ENCODE measurements around the gene ADAMTS2.

Gene ADAMTS2

DNA sequence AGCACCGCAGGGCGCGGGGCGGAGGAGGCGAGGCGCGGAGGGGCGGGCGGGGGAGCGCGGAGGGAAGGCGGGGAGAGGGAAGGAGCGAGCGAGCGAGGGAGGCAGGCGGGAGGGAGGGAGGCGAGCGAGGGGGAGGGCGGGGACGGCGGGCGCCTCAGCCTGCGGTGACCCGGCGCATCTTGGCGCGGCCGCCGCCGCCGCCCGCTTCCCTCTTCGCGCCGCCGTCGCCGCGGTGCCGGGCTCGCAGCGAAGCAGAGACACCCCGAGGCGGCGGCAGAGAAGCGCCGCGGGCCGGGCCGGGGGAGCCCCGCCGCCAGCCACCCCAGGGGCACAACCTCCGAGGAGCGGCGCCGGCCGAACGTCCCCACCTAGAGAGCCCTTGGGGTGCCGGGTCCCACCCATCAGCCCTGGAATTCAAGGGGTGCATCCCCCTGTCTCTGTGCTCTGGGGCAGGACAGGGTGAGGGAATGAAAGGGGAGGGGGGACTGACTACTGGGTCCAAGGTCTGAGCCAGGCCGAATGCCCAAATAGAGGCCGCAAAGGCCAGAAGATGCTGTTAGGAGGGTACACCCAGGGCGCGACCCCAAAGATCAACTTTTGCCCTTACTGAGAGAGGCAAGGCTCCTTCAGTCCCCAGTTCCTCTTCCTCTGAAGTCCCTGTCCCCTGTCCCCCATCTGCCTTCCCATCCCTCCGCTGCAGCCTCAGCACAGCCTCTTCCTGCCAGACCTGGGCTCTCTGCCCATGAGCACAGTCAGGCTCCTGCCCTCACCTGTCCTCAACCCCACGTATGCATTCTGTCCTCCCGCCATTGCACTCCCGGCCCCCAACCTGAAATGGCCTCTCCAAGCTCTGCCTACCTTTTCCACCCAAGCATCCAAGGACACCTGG is at the start of gene ADAMTS2:
Gene ADAMTS2 (minus strand): TSS at position 29 of the 889 bp plus-strand sequence. CDS start 133 bp downstream, outside the sequence.
- DNase-seq (ENCODE audit: low read depth) = no peak

DNA sequence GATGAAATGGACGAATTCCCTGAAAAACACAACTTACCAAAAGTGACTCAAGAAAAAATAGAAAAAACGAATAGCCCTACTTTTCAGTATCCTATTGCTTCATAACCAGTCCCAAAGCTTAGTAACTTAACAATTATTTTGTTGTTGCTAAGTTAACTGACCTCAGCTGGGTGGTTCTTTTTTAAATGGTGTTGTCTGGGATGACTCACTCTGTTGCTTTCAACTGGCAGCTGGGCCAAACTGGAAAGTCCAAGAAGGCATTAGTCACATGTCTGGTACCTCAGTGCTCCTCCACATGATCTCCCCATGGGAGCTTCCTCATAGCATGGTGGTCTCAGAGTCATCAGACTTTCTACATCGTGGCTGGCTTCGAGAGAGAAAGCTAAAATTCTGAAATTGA is 47.8 kb upstream of the ADAMTS2 start:
- no peak for DNase-seq (ENCODE audit: low read depth)

DNA sequence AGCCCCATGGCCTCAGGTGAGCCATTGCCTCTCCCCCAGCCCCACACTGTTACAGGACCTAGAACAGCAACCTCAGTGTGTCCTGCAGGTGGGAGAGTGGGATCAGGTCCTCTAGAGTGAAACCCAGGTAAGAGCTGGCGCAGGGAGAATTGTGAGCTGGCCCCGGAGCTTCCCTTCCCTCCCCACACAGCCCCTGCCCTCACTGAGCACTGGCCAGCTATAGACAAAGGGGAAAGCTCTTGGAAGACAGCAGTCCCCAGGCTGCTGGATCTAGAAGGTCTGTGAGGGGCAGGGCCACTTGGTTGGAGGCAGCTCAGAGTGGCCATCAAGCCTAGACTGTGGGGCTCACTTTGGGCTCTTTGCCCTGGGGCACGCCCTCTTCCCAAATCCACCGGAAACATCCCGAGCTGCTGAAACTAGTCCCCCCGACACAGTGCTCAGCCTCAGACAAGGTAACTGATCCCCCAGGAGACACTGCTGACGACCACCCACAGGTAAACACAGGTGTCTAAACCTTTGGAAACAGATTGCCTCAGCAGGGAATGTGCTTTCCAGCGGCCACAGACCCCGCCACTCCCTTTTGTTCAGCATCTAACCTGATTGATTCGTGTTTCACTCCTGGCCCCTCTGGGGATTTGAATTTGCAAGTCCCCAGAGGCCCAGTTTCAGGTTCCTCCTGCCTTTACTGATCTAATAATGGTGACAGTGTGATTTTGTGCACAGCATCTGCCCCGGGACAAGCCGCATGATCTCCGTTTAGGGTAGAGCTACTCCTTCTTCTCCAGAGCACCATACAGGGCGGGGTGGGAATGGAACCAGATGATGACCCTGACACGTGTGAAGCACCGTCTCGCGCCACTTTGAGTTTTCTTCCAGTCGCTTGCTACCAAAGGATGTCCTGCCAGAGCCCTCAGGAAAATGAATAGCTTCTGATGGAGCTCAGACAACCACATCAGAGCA is 42.2 kb upstream of the ADAMTS2 start:
- no peak for DNase-seq (ENCODE audit: low read depth)

DNA sequence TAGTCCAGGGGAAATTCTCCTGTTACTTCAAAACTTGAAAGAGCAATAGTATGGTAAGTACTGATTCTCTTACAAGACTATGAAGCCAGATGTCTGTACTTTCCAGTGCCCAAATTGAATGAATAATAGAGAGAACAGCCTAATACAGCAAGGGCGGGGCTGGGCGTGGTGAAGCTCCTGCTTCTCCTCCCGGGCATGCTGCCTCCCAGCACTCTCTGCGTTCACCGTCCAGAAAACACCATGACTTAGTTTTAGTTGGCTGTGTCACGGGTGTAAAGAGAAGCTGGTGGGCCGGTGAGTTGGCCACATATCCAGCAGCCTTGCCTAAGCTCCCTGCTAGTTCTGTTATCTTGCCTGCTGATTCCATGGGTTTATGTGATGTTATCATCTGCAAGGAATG is 40.7 kb upstream of the ADAMTS2 start:
- DNase-seq (ENCODE audit: low read depth) = no peak

DNA sequence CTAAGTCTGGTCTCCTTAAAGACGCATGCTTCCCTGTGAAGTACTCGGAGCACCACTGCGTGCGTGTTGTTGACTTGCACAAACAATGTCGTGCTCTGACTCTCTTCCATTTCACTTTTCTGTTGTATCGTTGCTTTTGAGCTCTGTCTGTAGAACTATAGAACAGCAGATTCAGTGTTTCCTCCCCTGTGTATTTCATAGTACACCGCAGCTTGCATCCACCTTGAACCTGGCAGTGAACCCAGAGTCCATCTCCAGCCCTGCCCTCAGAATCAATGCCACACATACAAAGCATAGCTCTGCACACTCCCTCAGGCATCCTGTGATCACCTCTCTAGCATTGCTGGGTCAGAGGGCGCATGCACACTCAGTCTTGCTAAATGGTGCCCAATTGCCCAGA is 37.2 kb upstream of the ADAMTS2 start:
- no peak for DNase-seq (ENCODE audit: low read depth)

DNA sequence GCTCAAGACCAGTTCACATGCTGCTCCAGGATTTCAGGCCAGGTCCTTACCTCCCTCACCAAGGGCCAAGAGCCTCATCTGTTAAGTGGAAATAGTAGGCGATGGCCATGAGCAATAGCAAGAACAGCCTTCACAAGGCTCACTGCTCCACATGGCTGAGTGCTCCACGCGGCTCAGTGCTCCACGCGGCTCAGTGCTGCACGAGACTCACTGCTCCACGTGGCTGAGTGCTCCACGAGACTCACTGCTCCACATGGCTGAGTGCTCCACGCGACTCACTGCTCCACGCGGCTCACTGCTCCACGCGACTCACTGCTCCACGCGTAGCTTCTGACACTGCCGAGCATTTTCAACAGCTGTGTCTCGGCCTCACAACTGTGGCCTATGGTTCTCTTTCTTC is 36.4 kb upstream of the ADAMTS2 start:
- no peak for DNase-seq (ENCODE audit: low read depth)

DNA sequence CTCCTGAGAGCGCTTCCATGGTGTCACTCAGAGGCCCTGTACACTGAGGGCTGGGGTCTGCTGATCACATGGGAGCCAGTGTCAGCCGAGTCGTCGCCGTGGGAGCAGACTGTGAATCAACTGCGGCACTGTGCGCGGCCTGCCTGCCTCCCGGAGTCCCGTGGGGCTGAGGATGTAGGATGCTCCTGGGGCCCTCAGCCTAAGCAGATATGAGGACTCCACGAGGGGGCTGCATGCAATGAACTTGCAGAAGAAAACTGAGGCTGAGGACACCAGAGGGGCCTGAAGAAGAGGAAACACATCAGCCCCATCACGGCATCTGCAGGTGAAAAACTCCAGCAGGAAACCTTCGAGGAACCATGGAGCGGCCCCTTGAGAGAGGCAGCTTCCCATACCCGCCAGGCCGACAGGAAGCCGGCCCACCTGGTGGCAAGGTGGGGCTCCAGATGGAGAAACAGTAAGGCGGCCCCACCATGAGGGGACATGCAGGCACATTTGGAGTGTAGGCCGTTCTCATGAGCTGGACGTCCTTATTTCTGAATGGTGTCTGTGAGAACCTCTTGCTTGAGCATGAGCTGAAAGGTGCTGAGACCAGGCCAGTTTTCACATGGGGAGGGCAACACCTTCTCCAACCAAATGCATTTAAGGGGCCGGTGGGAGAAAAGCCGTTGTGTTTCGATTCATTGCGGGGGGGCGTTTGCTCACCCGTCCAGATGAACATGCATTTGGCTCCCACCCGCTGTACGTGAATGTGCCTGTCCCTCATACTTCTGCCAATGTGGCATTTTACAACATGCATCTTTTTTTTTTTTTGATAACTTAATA is 35.2 kb upstream of the ADAMTS2 start:
- no peak for DNase-seq (ENCODE audit: low read depth)

DNA sequence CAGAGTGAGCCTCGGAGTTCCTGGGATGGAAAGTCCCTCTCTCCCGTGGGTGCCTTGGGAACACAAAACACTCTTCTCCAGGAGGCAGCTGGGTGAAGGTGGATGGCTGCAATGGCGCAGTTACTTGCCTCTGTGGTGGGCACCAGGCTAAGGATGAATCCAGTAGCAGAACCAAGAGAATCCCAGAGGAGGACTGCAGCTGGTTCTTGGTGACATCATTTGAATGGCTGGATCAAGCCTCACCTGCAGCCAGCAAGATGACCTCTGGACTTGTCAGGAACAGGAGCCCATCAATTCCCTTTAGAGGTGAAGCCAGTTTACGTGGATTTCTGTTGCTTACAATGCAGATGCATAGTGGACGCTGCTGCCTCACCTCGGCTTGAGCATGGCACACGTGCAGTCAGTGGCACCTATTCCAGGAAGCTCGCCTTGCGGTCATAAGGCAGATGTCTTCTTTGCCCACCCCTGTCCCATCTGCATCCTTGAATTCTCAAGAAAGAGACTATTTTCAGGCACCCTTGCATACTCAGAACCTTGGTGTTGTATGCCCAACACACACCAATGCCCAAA is 34.1 kb upstream of the ADAMTS2 start:
- DNase-seq (ENCODE audit: low read depth) = no peak

DNA sequence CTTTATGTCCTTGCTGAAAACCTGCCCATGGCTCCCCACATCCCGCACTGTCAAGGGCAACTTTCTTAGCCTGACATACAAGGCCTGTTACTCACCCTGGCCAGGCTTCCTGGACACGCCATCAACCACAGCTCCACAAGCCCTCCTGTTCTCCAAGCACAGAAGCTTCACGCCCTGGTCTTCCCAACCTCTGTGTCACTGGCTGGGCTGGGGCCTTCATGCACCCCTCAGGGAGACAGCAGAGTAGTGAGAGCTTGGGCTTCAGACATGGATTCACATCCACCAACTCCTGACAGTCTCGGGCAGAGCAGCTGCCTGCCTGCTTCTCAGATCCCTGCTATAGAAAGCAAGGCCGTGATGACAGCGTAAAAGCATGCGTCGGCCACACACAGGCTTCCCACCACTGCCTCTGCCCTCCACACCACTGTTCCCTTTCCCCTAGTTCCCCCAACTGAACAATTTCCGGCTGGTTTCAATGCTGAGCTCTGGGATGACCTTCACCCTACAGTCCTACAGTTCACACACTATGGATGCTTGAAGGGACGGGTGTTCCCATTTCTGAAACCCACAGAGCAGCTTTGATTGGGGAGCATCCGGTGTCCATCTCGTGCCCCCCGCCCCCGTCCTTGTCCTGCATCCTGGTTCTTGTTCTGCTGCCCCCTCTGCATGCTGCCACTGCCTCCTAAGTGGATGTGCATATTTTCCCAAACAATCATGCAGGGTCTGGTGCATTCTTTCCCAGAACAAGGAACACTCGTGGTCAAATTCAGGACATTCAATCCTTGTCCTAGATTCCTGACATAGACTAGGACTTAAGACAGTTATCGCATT is 33.4 kb upstream of the ADAMTS2 start:
- no peak for DNase-seq (ENCODE audit: low read depth)

DNA sequence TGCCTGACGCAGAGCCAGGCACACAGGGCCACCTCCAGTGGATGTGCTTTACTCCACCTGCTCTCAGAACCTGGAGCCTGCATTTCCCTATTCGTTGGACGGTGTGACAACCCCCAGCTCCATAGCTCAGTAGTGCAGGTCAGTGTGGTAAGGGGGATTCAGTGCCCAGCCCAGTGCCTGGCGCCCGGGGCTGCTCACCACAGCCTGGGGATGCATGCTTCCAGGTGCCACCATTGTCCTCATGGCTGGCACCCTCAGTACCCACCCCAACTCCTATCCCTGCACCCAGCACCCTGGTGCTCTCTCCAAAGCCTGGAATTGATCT is 32.8 kb upstream of the ADAMTS2 start:
- DNase-seq (ENCODE audit: low read depth) = no peak

DNA sequence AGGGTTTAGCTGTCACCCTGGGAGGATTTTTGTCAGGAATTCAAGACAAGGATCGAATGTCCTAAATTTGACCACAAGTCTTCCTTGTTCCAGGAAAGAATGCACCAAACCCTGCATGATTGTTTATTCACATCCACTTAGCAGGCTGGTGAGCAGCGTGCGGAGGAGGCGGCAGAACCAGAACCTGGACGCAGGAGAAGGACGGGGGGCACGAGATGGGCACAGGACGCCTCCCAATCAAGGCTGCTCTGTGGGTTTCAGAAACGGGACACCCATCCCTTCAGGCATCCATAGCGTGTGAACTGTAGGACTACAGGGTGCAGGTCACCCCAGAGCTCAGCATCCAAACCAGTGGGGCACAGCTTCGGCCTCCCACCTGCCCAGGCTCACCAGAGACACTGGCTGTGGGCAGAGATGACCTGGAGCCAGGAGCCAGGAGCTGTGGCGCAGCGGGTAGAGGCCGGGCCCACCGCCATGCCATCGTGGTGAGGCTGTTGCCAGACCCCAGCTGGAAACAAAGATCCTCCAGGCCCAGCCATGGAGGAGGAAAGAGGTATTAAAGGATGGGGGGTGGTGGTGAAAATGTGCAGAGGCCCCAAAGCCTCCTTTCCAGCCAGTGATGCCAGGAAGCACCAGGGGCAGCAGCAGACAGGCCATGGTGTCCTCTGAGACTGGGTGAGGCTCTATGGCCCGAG is 32.3 kb upstream of the ADAMTS2 start:
- DNase-seq (ENCODE audit: low read depth) = no peak

DNA sequence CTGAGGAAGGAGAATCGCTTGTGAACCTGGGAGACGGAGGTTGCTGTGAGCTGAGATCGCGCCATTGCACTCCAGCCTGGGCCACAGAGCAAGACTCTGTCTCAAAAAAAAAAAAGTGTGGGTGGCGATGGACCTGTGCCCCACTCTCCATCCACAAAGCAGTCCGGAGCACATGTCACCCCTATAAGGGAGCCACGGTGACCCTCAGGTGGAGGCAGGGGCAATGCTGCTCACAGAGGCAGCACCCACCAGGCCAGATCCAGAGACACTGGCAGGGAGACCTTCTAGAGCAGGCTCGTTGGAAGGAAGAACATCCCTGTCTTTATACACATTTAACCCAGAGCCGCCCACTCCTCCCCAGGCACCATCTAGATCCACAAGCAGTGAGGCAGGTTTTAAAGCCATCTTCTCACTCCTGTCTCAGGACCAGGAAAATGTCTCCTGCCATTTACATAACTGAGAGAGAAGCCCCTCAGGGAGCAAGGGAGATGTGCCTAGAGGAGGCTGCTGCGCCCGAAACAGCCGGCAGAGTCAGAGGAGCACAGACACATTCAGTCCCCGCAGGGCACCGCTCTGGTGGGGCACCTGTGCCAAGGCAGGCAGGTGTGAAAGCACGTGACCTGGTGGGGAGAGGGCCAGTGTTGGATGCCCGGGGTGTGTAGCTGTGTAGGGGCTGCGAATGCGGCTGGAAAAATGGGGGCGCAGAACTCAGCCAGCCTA is 31.6 kb upstream of the ADAMTS2 start:
- DNase-seq (ENCODE audit: low read depth) = no peak

DNA sequence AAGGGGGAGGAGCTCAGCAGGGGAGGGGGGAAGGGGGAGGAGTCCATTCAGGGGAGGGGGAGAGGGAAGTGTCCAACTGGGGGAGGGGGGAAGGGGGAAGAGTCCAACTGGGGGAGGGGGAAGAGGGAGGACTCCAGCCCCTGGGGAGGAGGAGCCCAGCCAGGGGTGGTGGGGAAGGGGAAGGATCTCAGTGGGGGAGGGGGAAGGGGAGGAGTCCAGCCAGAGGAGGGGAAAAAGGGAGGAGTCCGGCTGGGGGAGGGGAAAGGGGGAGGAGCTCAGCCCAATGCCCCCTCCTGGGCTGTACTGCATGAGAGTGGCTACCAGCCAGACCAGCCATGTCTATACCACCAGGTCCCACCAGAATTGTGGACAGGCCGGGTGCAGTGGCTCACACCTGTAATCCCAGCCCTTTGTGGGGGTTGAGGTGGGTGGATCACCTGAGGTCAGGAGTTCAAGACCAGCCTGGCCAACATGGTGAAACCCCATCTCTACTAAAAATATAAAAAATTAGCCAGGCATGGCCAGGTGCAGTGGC is 30.6 kb upstream of the ADAMTS2 start:
- DNase-seq (ENCODE audit: low read depth) = no peak

DNA sequence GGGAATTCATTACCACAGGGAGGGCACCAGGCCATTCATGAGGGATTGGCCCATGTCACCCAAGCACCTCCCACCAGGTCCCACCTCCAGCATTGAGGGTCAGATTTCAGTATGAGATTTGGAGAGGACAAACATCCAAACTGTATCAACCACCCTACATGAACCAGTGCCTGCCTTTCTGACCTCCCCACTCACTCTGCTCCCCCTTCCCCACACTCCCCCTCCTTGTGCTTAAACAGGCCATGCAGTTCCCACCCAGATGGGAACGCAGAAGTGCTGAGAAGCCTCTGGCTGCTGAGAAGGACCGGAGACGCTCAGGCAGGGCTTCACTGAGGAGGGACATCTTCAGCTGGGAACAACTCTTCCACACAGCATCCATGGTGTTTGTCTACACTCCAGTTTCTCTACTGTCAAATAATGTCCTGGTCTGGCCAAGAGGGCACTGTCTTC is 30.0 kb upstream of the ADAMTS2 start:
- DNase-seq (ENCODE audit: low read depth) = no peak

DNA sequence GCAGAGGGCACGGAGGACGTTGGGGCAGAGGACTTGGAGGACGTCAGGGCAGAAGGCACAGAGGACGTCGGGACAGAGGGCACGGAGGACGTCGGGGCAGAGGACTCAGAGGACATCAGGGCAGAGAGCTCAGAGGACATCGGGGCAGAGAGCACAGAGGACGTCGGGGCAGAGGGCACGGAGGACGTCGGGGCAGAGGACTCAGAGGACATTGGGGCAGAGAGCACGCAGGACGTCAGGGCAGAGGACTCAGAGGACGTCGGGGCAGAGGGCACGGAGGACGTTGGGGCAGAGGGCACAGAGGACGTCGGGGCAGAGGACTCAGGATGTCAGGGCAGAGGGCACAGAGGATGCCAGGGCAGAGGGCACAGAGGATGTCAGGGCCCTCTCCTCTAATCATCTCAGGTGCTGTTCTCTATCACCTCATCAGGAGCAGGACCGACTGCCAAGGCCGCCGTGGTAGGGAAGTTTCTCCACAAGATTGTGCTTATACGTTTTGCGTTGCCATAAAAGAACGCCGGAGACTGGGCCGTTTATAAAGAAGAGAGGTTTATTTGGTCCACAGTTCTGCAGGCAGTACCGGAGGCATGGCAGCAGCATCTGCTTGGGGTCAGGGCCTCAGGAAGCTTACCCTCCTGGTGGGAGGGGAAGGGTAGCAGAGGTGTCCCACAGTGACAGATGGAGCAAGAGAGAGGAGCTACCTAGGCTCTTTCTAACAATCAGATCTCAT is 29.4 kb upstream of the ADAMTS2 start:
- no peak for DNase-seq (ENCODE audit: low read depth)

DNA sequence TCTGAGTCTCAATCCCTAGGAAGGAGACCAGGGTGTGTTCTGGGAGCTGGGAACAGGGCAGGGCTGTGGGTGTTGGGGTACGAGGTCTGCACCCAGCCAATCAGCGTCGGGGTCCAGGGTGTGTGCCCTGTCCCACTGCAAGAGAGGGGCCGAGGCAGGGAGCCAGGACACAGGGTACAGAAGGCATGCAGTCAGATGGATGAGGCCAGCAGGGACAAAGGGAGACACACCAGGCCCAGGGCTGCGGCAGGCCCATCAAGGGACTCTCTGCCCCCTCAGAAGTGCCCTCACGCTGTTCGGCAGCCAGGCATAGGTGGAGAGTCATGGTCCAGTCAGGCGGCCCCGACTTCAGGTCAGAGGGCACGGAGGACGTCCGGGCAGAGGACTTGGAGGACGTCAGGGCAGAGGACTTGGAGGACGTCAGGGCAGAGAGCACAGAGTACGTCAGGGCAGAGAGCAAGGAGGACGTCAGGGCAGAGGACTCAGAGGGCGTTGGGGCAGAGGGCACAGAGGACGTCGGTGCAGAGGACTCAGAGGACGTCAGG is 28.8 kb upstream of the ADAMTS2 start:
- DNase-seq (ENCODE audit: low read depth) = no peak

DNA sequence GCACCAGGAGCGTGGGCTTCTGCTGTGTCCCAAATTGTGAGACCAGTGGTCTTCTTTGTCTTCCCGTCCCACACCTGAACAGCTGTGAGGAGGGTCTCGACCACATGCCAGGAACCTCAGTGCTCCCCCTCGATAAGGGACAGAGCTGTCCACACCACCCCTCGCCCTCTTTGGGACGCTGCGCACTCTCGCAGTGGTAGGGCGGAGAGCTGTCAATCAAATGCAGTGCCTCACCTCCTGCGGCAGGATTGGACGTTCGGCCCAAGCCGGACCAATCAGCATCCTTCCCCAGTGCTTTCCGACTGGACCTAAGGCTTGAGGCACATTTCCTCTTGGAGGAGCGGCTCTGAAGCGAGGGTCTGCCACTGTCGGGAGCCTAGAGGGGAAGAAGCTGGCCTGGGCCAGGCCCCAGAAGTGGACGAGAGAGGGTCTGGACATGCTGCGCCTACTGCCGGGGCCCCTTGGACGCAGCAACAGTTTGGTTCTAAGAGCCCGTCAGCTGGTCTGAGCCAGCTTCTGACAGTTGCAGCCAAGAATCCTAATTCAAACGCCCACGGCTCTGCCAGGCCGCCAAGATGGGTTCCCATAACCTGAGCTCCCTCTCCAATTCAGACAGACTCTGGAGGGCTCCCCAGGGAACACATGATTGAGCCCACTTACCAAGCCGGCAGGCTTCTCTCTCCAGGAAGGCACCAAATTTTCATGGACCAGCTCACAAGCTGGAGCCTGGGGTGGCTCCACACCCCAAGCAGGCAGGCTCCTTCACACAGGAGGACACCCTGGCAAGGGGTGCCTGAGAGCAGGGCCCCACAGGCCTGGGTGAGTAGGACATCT is 28.1 kb upstream of the ADAMTS2 start:
- DNase-seq (ENCODE audit: low read depth) = no peak

Measured in stimulated activated CD8-positive, alpha-beta memory T cell treated with anti-CD3 and anti-CD28 coated beads, Interleukin-7, amount 100 ng/mL, for 24 hours (primary cell).